Natural killer cell treated with Interleukin-12 subunit alpha and Interleukin-12 subunit beta and Interleukin-15 and Interleukin-18, amount 100 ng/mL, for 72 hours (primary cell): ENCODE results near the gene ENOPH1. TPM values are rescaled to one million over a fixed set of nuclear protein-coding genes. Genes with fewer than 3 reads are reported as not detected.
A peak's percentile ranks its signal among the peaks of the same experiment; 100 is the strongest.

ENCODE experiments used
- ATAC-seq, 2 donors: fragments of 150-1000 bp; cut with Tn5 transposase in 1 of 2; sonication (Bioruptor Pico), chemical (Tn5 transposase) in 1 of 2; 2 replicates each; pipeline ENCODE4 v1.10.0; 2021
- DNase-seq: peaks from one replicate; pipeline ENCODE4 v3.0.0; 2022; ENCODE audit warnings: low spot score
- H3K27ac Mint-ChIP-seq, 2 donors: 1 replicate in 1 of 2; 2 replicates in 1 of 2; pipeline ENCODE4 v1.8.0; 2022; ENCODE audit warnings: mixed read lengths in 2 of 2, mild to moderate bottlenecking in 1 of 2, moderate library complexity in 1 of 2
- H3K27me3 Mint-ChIP-seq, 2 donors: 1 replicate in 1 of 2; 2 replicates in 1 of 2; pipeline ENCODE4 v1.8.0; 2022; ENCODE audit warnings: mixed read lengths in 2 of 2
- H3K36me3 Mint-ChIP-seq: one replicate; pipeline ENCODE4 v1.8.0; 2022; ENCODE audit warnings: mixed read lengths
- H3K4me1 Mint-ChIP-seq, 2 donors: 1 replicate in 1 of 2; 2 replicates in 1 of 2; pipeline ENCODE4 v1.8.0; 2022; ENCODE audit warnings: low read depth in 2 of 2, mixed read lengths in 2 of 2, mild to moderate bottlenecking in 1 of 2
- H3K4me3 Mint-ChIP-seq: one replicate; pipeline ENCODE4 v1.8.0; 2022; ENCODE audit warnings: mixed read lengths
- H3K9me3 Mint-ChIP-seq: 2 replicates; pipeline ENCODE4 v1.8.0; 2022; ENCODE audit warnings: mixed read lengths
- total RNA-seq, 2 donors: library from RNA; stranded (reverse); gene quantifications; one replicate each; pipeline ENCODE4 v1.2.3, GENCODE V29; 2022

Gene ENOPH1
- total RNA-seq, 2 donors from 2014 or later = 41.8 to 50.3 TPM

- no peak overlapping the region for H3K27ac Mint-ChIP-seq
- peaks cover 20% of the 10 kb centered on the region for H3K36me3 Mint-ChIP-seq
- H3K4me1 Mint-ChIP-seq = peaks cover 38 to 46% of the 10 kb centered on the region in 2 donors
- ATAC-seq (no peak), DNase-seq (no peak)
- peak overlapping the region; percentile 45 for H3K4me3 Mint-ChIP-seq
- H3K27me3 Mint-ChIP-seq = no peaks in the 10 kb centered on the region
- no peaks in the 10 kb centered on the region for H3K9me3 Mint-ChIP-seq
Measured at GRCh38 chr4:82432596-82432995, 2.2 kb downstream of the ENOPH1 start.

GRCh38 chr4:82433791-82434190 lies 3.4 kb downstream of the ENOPH1 start:
- Mint-ChIP-seq H3K27ac (no peak overlapping the region), H3K9me3 (no peaks in the 10 kb centered on the region), H3K4me1 (peaks cover 29 to 36% of the 10 kb centered on the region in 2 donors), H3K27me3 (no peaks in the 10 kb centered on the region), H3K4me3 (no peak overlapping the region), H3K36me3 (peaks cover 9% of the 10 kb centered on the region)
- ATAC-seq (no peak), DNase-seq (no peak)

GRCh38 chr4:82434949-82435348 lies 4.6 kb downstream of the ENOPH1 start:
- H3K27ac Mint-ChIP-seq = no peak overlapping the region
- ATAC-seq (no peak), DNase-seq (no peak)
- no peaks in the 10 kb centered on the region for H3K27me3 Mint-ChIP-seq
- H3K4me1 Mint-ChIP-seq = peaks cover 34 to 39% of the 10 kb centered on the region in 2 donors
- no peaks in the 10 kb centered on the region for H3K9me3 Mint-ChIP-seq
- no peak overlapping the region for H3K4me3 Mint-ChIP-seq
- no peaks in the 10 kb centered on the region for H3K36me3 Mint-ChIP-seq

GRCh38 chr4:82436130-82436529 lies 5.7 kb downstream of the ENOPH1 start:
- H3K27ac Mint-ChIP-seq = no peak overlapping the region
- H3K4me3 Mint-ChIP-seq = no peak overlapping the region
- no peaks in the 10 kb centered on the region for H3K27me3 Mint-ChIP-seq
- H3K9me3 Mint-ChIP-seq = no peaks in the 10 kb centered on the region
- DNase-seq (no peak), ATAC-seq (no peak)
- peaks cover 38 to 41% of the 10 kb centered on the region in 2 donors for H3K4me1 Mint-ChIP-seq
- peaks cover 4% of the 10 kb centered on the region for H3K36me3 Mint-ChIP-seq

- DNase-seq (no peak), ATAC-seq (no peak)
- peak overlapping the region in 1 of 2 donors; percentile 4 for H3K27ac Mint-ChIP-seq
- H3K9me3 Mint-ChIP-seq = no peaks in the 10 kb centered on the region
- peaks cover 5% of the 10 kb centered on the region for H3K36me3 Mint-ChIP-seq
- H3K27me3 Mint-ChIP-seq = no peaks in the 10 kb centered on the region
- no peak overlapping the region for H3K4me3 Mint-ChIP-seq
- peaks cover 36 to 37% of the 10 kb centered on the region in 2 donors for H3K4me1 Mint-ChIP-seq
Measured at GRCh38 chr4:82436780-82437179, 6.4 kb downstream of the ENOPH1 start.

- Mint-ChIP-seq H3K4me3 (no peak overlapping the region), H3K9me3 (no peaks in the 10 kb centered on the region), H3K36me3 (peaks cover 5% of the 10 kb centered on the region), H3K27me3 (no peaks in the 10 kb centered on the region), H3K27ac (peak overlapping the region in 1 of 2 donors; percentile 4), H3K4me1 (peaks cover 36 to 37% of the 10 kb centered on the region in 2 donors)
- ATAC-seq (no peak), DNase-seq (no peak)
Measured at GRCh38 chr4:82437285-82438005, 7.1 kb downstream of the ENOPH1 start.

- Mint-ChIP-seq H3K27me3 (no peaks in the 10 kb centered on the region), H3K36me3 (peaks cover 5% of the 10 kb centered on the region), H3K4me1 (peaks cover 30 to 37% of the 10 kb centered on the region in 2 donors), H3K4me3 (no peak overlapping the region), H3K9me3 (no peaks in the 10 kb centered on the region), H3K27ac (peak overlapping the region in 1 of 2 donors; percentile 0)
- DNase-seq (no peak), ATAC-seq (no peak)
Measured at GRCh38 chr4:82439088-82439487, 8.7 kb downstream of the ENOPH1 start.

GRCh38 chr4:82447886-82448285 lies 17.5 kb downstream of the ENOPH1 start:
- DNase-seq (no peak), ATAC-seq (no peak)
- Mint-ChIP-seq H3K4me3 (no peak overlapping the region), H3K27ac (no peak overlapping the region), H3K36me3 (peaks cover 14% of the 10 kb centered on the region), H3K27me3 (no peaks in the 10 kb centered on the region), H3K4me1 (peaks cover 12 to 13% of the 10 kb centered on the region in 2 donors), H3K9me3 (no peaks in the 10 kb centered on the region)

GRCh38 chr4:82450966-82451755 lies 20.8 kb downstream of the ENOPH1 start:
- no peak for ATAC-seq
- H3K36me3 Mint-ChIP-seq = peaks cover 18% of the 10 kb centered on the region
- H3K27me3 Mint-ChIP-seq = no peaks in the 10 kb centered on the region
- H3K4me1 Mint-ChIP-seq = peaks cover 11 to 12% of the 10 kb centered on the region in 2 donors
- H3K4me3 Mint-ChIP-seq = no peak overlapping the region
- H3K9me3 Mint-ChIP-seq = no peaks in the 10 kb centered on the region
- DNase-seq = no peak
- H3K27ac Mint-ChIP-seq = no peak overlapping the region

- peaks cover 24% of the 10 kb centered on the region for H3K36me3 Mint-ChIP-seq
- H3K27ac Mint-ChIP-seq = no peak overlapping the region
- H3K9me3 Mint-ChIP-seq = no peaks in the 10 kb centered on the region
- peaks cover 10 to 12% of the 10 kb centered on the region in 2 donors for H3K4me1 Mint-ChIP-seq
- no peak overlapping the region for H3K4me3 Mint-ChIP-seq
- ATAC-seq (no peak), DNase-seq (no peak)
- H3K27me3 Mint-ChIP-seq = no peaks in the 10 kb centered on the region
Measured at GRCh38 chr4:82452026-82452425, 21.6 kb downstream of the ENOPH1 start.

- peaks cover 20% of the 10 kb centered on the region for H3K36me3 Mint-ChIP-seq
- ATAC-seq (no peak), DNase-seq (no peak)
- no peak overlapping the region for H3K4me3 Mint-ChIP-seq
- H3K4me1 Mint-ChIP-seq = no peaks in the 10 kb centered on the region
- H3K27ac Mint-ChIP-seq = no peak overlapping the region
- H3K9me3 Mint-ChIP-seq = no peaks in the 10 kb centered on the region
- no peaks in the 10 kb centered on the region for H3K27me3 Mint-ChIP-seq
Measured at GRCh38 chr4:82457266-82457665, 26.9 kb downstream of the ENOPH1 start.

- H3K4me1 Mint-ChIP-seq = no peaks in the 10 kb centered on the region
- no peak overlapping the region for H3K4me3 Mint-ChIP-seq
- no peak for DNase-seq
- no peak overlapping the region for H3K27ac Mint-ChIP-seq
- peaks cover 20% of the 10 kb centered on the region for H3K36me3 Mint-ChIP-seq
- no peaks in the 10 kb centered on the region for H3K27me3 Mint-ChIP-seq
- ATAC-seq = no peak
- no peaks in the 10 kb centered on the region for H3K9me3 Mint-ChIP-seq
Measured at GRCh38 chr4:82458729-82459128, 28.3 kb downstream of the ENOPH1 start.

- Mint-ChIP-seq H3K4me3 (no peak overlapping the region), H3K4me1 (no peaks in the 10 kb centered on the region), H3K27me3 (no peaks in the 10 kb centered on the region), H3K9me3 (no peaks in the 10 kb centered on the region), H3K36me3 (peaks cover 16% of the 10 kb centered on the region), H3K27ac (no peak overlapping the region)
- ATAC-seq (no peak), DNase-seq (no peak)
Measured at GRCh38 chr4:82461710-82462109, 31.3 kb downstream of the ENOPH1 start.

GRCh38 chr4:82462415-82462831 lies 32.0 kb downstream of the ENOPH1 start:
- Mint-ChIP-seq H3K9me3 (no peaks in the 10 kb centered on the region), H3K4me1 (no peaks in the 10 kb centered on the region), H3K36me3 (peaks cover 14% of the 10 kb centered on the region), H3K27me3 (no peaks in the 10 kb centered on the region), H3K4me3 (no peak overlapping the region), H3K27ac (no peak overlapping the region)
- DNase-seq = peak; percentile 82
- ATAC-seq = peak; percentile 86
